Measurements from ENCODE around the gene CTPS1.

- TF ChIP-seq POLR2A (IDR thresholded peaks at IDR 0.05; ENCODE audit: borderline replicate concordance, extremely low read depth, insufficient read depth, insufficient read length), result no peak
- TF ChIP-seq EZH2 (IDR thresholded peaks at IDR 0.05), result no peak
- TF ChIP-seq EZH2phosphoT487 (IDR thresholded peaks at IDR 0.05; ENCODE audit: borderline replicate concordance), result no peak
- no peak for TF ChIP-seq CEBPB (IDR thresholded peaks at IDR 0.05; ENCODE audit: low read depth)
- TF ChIP-seq ZBTB33 (IDR thresholded peaks at IDR 0.05; ENCODE audit: extremely low read depth, insufficient replicate concordance, low read length), result no peak
- TF ChIP-seq ZNF274 (IDR thresholded peaks at IDR 0.05; ENCODE audit: low read depth, low read length), result no peak
- no peak for TF ChIP-seq JUND (IDR thresholded peaks at IDR 0.05)
- no peak for TF ChIP-seq CTCF (IDR thresholded peaks at IDR 0.05 in 2 of 3, conservative IDR thresholded peaks at IDR 0.05 in 1 of 3; ENCODE audit: borderline replicate concordance in 1 of 3, insufficient read depth in 1 of 3, low read depth in 2 of 3, low read length in 2 of 3)
- TF ChIP-seq, protein P1, sequence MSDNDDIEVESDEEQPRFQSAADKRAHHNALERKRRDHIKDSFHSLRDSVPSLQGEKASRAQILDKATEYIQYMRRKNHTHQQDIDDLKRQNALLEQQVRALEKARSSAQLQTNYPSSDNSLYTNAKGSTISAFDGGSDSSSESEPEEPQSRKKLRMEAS (IDR thresholded peaks at IDR 0.05), result no peak
- TF ChIP-seq FOSL1 (IDR thresholded peaks at IDR 0.05; ENCODE audit: low read depth), result no peak
- TF ChIP-seq POLR2AphosphoS5 (IDR thresholded peaks at IDR 0.05; ENCODE audit: low read depth, low read length), result no peak
- TF ChIP-seq, protein P2, sequence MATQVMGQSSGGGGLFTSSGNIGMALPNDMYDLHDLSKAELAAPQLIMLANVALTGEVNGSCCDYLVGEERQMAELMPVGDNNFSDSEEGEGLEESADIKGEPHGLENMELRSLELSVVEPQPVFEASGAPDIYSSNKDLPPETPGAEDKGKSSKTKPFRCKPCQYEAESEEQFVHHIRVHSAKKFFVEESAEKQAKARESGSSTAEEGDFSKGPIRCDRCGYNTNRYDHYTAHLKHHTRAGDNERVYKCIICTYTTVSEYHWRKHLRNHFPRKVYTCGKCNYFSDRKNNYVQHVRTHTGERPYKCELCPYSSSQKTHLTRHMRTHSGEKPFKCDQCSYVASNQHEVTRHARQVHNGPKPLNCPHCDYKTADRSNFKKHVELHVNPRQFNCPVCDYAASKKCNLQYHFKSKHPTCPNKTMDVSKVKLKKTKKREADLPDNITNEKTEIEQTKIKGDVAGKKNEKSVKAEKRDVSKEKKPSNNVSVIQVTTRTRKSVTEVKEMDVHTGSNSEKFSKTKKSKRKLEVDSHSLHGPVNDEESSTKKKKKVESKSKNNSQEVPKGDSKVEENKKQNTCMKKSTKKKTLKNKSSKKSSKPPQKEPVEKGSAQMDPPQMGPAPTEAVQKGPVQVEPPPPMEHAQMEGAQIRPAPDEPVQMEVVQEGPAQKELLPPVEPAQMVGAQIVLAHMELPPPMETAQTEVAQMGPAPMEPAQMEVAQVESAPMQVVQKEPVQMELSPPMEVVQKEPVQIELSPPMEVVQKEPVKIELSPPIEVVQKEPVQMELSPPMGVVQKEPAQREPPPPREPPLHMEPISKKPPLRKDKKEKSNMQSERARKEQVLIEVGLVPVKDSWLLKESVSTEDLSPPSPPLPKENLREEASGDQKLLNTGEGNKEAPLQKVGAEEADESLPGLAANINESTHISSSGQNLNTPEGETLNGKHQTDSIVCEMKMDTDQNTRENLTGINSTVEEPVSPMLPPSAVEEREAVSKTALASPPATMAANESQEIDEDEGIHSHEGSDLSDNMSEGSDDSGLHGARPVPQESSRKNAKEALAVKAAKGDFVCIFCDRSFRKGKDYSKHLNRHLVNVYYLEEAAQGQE (IDR thresholded peaks at IDR 0.05; ENCODE audit: low read depth), result no peak
- no peak for TF ChIP-seq EGR1 (IDR thresholded peaks at IDR 0.05; ENCODE audit: low read depth)
These were observed 17.6 kb downstream of the CTPS1 start for GRCh38 chr1:40997096-40997495.
